ENCODE results near the gene TTC34. TPM values are rescaled to one million over a fixed set of nuclear protein-coding genes. Genes with fewer than 3 reads are reported as not detected.
"Not testable (repeated sequence)": the region's sequence is repeated elsewhere in the genome, so short reads cannot be mapped to it uniquely, and the experiment has no call there.

Gene TTC34
- polyA plus RNA-seq, 1 donor (not counting 4 experiments of a cell fraction or from before 2014, with no cell fraction given), result 0.04 TPM

- H2AFZ ChIP-seq (ENCODE audit: control insufficient read depth, low read length); H3K9ac ChIP-seq (ENCODE audit: control insufficient read depth, extremely low read depth, insufficient read depth, low read length); H4K20me1 ChIP-seq (ENCODE audit: control insufficient read depth, extremely low read depth, insufficient read depth, low read length); H3K4me1 ChIP-seq (ENCODE audit: control insufficient read depth, extremely low read depth, insufficient read depth, low read length); H3K9me1 ChIP-seq (ENCODE audit: control insufficient read depth, extremely low read depth, insufficient read depth, low read length); FAIRE-seq; H3K9me3 ChIP-seq (ENCODE audit: control insufficient read depth, low read depth, low read length); H3K27ac ChIP-seq (ENCODE audit: control insufficient read depth, insufficient read depth, low read length); H3K36me3 ChIP-seq (ENCODE audit: control insufficient read depth in 2 of 2, extremely low read depth in 1 of 2, insufficient read depth in 2 of 2, low read length in 2 of 2); H3K4me3 ChIP-seq (ENCODE audit: control insufficient read depth in 2 of 3, extremely low read depth in 1 of 3, insufficient read depth in 2 of 3, low read depth in 1 of 3, low read length in 3 of 3); dilution Hi-C loops (cut with MboI; ENCODE audit: extremely low pct_ligation_motif_present, low sequenced_read_pairs); DNase-seq (ENCODE audit: low read depth, low spot score); H3K27me3 ChIP-seq (ENCODE audit: control insufficient read depth, extremely low read depth, insufficient read depth, low read length); H3K4me2 ChIP-seq (ENCODE audit: control insufficient read depth, extremely low read depth, insufficient read depth, low read depth, low read length); H3K79me2 ChIP-seq (ENCODE audit: control insufficient read depth, insufficient read depth, low read length): not testable (repeated sequence)
Measured at GRCh38 chr1:2688336-2688665, 113.2 kb downstream of the TTC34 start.

DNA sequence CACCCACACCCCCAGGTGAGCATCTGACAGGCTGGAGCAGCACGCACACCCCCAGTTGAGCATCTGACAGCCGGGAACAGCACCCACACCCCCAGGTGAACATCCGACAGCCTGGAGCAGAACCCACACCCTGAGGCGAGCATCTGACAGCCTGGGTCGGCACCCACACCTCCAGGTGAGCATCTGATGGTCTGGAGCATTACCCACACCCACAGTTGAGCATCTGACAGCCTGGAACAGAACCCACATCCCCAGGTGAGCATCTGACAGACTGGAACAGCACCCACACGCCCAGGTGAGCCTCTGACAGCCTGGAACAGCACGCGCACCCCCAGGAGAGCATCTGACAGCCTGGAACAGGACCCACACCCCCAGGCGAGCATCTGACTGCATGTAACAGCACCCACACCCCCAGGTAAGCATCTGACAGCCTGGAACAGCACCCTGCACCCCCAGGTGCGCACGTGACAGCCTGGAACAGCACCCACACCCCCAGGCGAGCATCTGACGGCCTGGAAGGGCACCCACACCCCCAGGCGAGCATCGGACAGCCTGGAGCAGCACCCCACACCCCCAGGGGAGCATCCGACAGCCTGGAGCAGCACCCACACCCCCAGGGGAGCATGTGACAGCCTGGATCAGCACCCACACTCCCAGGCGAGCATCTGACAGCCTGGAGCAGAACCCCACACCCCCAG is 113.7 kb downstream of the TTC34 start:
- H3K9me3 ChIP-seq (ENCODE audit: control insufficient read depth, low read depth, low read length); H3K36me3 ChIP-seq (ENCODE audit: control insufficient read depth in 2 of 2, extremely low read depth in 1 of 2, insufficient read depth in 2 of 2, low read length in 2 of 2); H3K4me1 ChIP-seq (ENCODE audit: control insufficient read depth, extremely low read depth, insufficient read depth, low read length); dilution Hi-C loops (cut with MboI; ENCODE audit: extremely low pct_ligation_motif_present, low sequenced_read_pairs); H3K4me3 ChIP-seq (ENCODE audit: control insufficient read depth in 2 of 3, extremely low read depth in 1 of 3, insufficient read depth in 2 of 3, low read depth in 1 of 3, low read length in 3 of 3); FAIRE-seq; H2AFZ ChIP-seq (ENCODE audit: control insufficient read depth, low read length); DNase-seq (ENCODE audit: low read depth, low spot score); H3K79me2 ChIP-seq (ENCODE audit: control insufficient read depth, insufficient read depth, low read length); H3K9me1 ChIP-seq (ENCODE audit: control insufficient read depth, extremely low read depth, insufficient read depth, low read length); H3K9ac ChIP-seq (ENCODE audit: control insufficient read depth, extremely low read depth, insufficient read depth, low read length); H3K27ac ChIP-seq (ENCODE audit: control insufficient read depth, insufficient read depth, low read length); H3K27me3 ChIP-seq (ENCODE audit: control insufficient read depth, extremely low read depth, insufficient read depth, low read length); H3K4me2 ChIP-seq (ENCODE audit: control insufficient read depth, extremely low read depth, insufficient read depth, low read depth, low read length); H4K20me1 ChIP-seq (ENCODE audit: control insufficient read depth, extremely low read depth, insufficient read depth, low read length): not testable (repeated sequence)

- FAIRE-seq; dilution Hi-C loops (cut with MboI; ENCODE audit: extremely low pct_ligation_motif_present, low sequenced_read_pairs); H3K27ac ChIP-seq (ENCODE audit: control insufficient read depth, insufficient read depth, low read length); H3K4me2 ChIP-seq (ENCODE audit: control insufficient read depth, extremely low read depth, insufficient read depth, low read depth, low read length); H3K9me1 ChIP-seq (ENCODE audit: control insufficient read depth, extremely low read depth, insufficient read depth, low read length); H3K79me2 ChIP-seq (ENCODE audit: control insufficient read depth, insufficient read depth, low read length); DNase-seq (ENCODE audit: low read depth, low spot score); H3K27me3 ChIP-seq (ENCODE audit: control insufficient read depth, extremely low read depth, insufficient read depth, low read length); H3K9me3 ChIP-seq (ENCODE audit: control insufficient read depth, low read depth, low read length); H3K4me3 ChIP-seq (ENCODE audit: control insufficient read depth in 2 of 3, extremely low read depth in 1 of 3, insufficient read depth in 2 of 3, low read depth in 1 of 3, low read length in 3 of 3); H3K36me3 ChIP-seq (ENCODE audit: control insufficient read depth in 2 of 2, extremely low read depth in 1 of 2, insufficient read depth in 2 of 2, low read length in 2 of 2); H3K4me1 ChIP-seq (ENCODE audit: control insufficient read depth, extremely low read depth, insufficient read depth, low read length); H2AFZ ChIP-seq (ENCODE audit: control insufficient read depth, low read length); H3K9ac ChIP-seq (ENCODE audit: control insufficient read depth, extremely low read depth, insufficient read depth, low read length); H4K20me1 ChIP-seq (ENCODE audit: control insufficient read depth, extremely low read depth, insufficient read depth, low read length): not testable (repeated sequence)
Measured at GRCh38 chr1:2687174-2687591, 114.3 kb downstream of the TTC34 start.

GRCh38 chr1:2686091-2686863 is 115.2 kb downstream of the TTC34 start:
- H4K20me1 ChIP-seq (ENCODE audit: control insufficient read depth, extremely low read depth, insufficient read depth, low read length); H3K4me3 ChIP-seq (ENCODE audit: control insufficient read depth in 2 of 3, extremely low read depth in 1 of 3, insufficient read depth in 2 of 3, low read depth in 1 of 3, low read length in 3 of 3); H3K9ac ChIP-seq (ENCODE audit: control insufficient read depth, extremely low read depth, insufficient read depth, low read length); H2AFZ ChIP-seq (ENCODE audit: control insufficient read depth, low read length); H3K9me1 ChIP-seq (ENCODE audit: control insufficient read depth, extremely low read depth, insufficient read depth, low read length); H3K27me3 ChIP-seq (ENCODE audit: control insufficient read depth, extremely low read depth, insufficient read depth, low read length); H3K27ac ChIP-seq (ENCODE audit: control insufficient read depth, insufficient read depth, low read length); H3K4me2 ChIP-seq (ENCODE audit: control insufficient read depth, extremely low read depth, insufficient read depth, low read depth, low read length); dilution Hi-C loops (cut with MboI; ENCODE audit: extremely low pct_ligation_motif_present, low sequenced_read_pairs); H3K36me3 ChIP-seq (ENCODE audit: control insufficient read depth in 2 of 2, extremely low read depth in 1 of 2, insufficient read depth in 2 of 2, low read length in 2 of 2); H3K79me2 ChIP-seq (ENCODE audit: control insufficient read depth, insufficient read depth, low read length); FAIRE-seq; H3K4me1 ChIP-seq (ENCODE audit: control insufficient read depth, extremely low read depth, insufficient read depth, low read length); H3K9me3 ChIP-seq (ENCODE audit: control insufficient read depth, low read depth, low read length); DNase-seq (ENCODE audit: low read depth, low spot score): not testable (repeated sequence)

GRCh38 chr1:2685671-2686070 is 115.8 kb downstream of the TTC34 start:
- DNase-seq (ENCODE audit: low read depth, low spot score); H3K79me2 ChIP-seq (ENCODE audit: control insufficient read depth, insufficient read depth, low read length); H3K9me1 ChIP-seq (ENCODE audit: control insufficient read depth, extremely low read depth, insufficient read depth, low read length); H2AFZ ChIP-seq (ENCODE audit: control insufficient read depth, low read length); H3K9me3 ChIP-seq (ENCODE audit: control insufficient read depth, low read depth, low read length); FAIRE-seq; H3K4me2 ChIP-seq (ENCODE audit: control insufficient read depth, extremely low read depth, insufficient read depth, low read depth, low read length); H3K4me3 ChIP-seq (ENCODE audit: control insufficient read depth in 2 of 3, extremely low read depth in 1 of 3, insufficient read depth in 2 of 3, low read depth in 1 of 3, low read length in 3 of 3); H3K4me1 ChIP-seq (ENCODE audit: control insufficient read depth, extremely low read depth, insufficient read depth, low read length); H3K27ac ChIP-seq (ENCODE audit: control insufficient read depth, insufficient read depth, low read length); H3K27me3 ChIP-seq (ENCODE audit: control insufficient read depth, extremely low read depth, insufficient read depth, low read length); H3K9ac ChIP-seq (ENCODE audit: control insufficient read depth, extremely low read depth, insufficient read depth, low read length); dilution Hi-C loops (cut with MboI; ENCODE audit: extremely low pct_ligation_motif_present, low sequenced_read_pairs); H4K20me1 ChIP-seq (ENCODE audit: control insufficient read depth, extremely low read depth, insufficient read depth, low read length); H3K36me3 ChIP-seq (ENCODE audit: control insufficient read depth in 2 of 2, extremely low read depth in 1 of 2, insufficient read depth in 2 of 2, low read length in 2 of 2): not testable (repeated sequence)
